ENCODE results near the gene SCUBE3. TPM values are rescaled to one million over a fixed set of nuclear protein-coding genes. Genes with fewer than 3 reads are reported as not detected.

Gene SCUBE3
- total and polyA plus RNA-seq, 2 of the 13 experiments (the other 11 are each of a cell fraction or from before 2014, with no cell fraction given) = not detected

- TF ChIP-seq ZNF343 (CRISPR knock-in tag; IDR thresholded peaks at IDR 0.05) (peak; percentile 100), TCF12 (IDR thresholded peaks at IDR 0.05) (no peak), TCF12 (CRISPR knock-in tag; IDR thresholded peaks at IDR 0.05) (peak; percentile 71), SIN3A (IDR thresholded peaks at IDR 0.05; ENCODE audit: borderline replicate concordance, low read depth, low read length) (peak; percentile 82; the same call in 1 of the 2 replicates), GRHL1 (CRISPR knock-in tag; conservative IDR thresholded peaks at IDR 0.05) (no peak), MED1 (CRISPR knock-in tag; IDR thresholded peaks at IDR 0.05) (peak; percentile 92), FOXO4 (CRISPR knock-in tag; conservative IDR thresholded peaks at IDR 0.05) (no peak; the same call in 1 of the 2 replicates), RAD51 (IDR thresholded peaks at IDR 0.05; ENCODE audit: borderline replicate concordance) (no peak), CC2D1A (CRISPR knock-in tag; IDR thresholded peaks at IDR 0.05) (no peak), NFKB2 (CRISPR knock-in tag; IDR thresholded peaks at IDR 0.05; ENCODE audit: borderline replicate concordance) (peak; percentile 97; the same call in 1 of the 2 replicates), NFAT5 (CRISPR knock-in tag; IDR thresholded peaks at IDR 0.05) (peak; percentile 35; the same call in 1 of the 2 replicates), ZBED4 (CRISPR knock-in tag; IDR thresholded peaks at IDR 0.05; ENCODE audit: borderline replicate concordance) (peak; percentile 96), TBL1XR1 (IDR thresholded peaks at IDR 0.05; ENCODE audit: borderline replicate concordance, low read length, partially characterized antibody) (peak; percentile 74), ZNF788 (CRISPR knock-in tag; IDR thresholded peaks at IDR 0.05; ENCODE audit: borderline replicate concordance) (peak; percentile 95), AGO1 (IDR thresholded peaks at IDR 0.05; ENCODE audit: low read depth, low read length, poor library complexity, severe bottlenecking) (peak; percentile 91), ZNF251 (CRISPR knock-in tag; IDR thresholded peaks at IDR 0.05) (no peak; the same call in 1 of the 2 replicates)
Observed at GRCh38 chr6:35259194-35259947, 45.6 kb downstream of the SCUBE3 start, which contains the start of gene ZNF76 (continued).
